ENCODE results near the gene ABI3BP.

Gene ABI3BP

GRCh38 chr3:100871306-100871705 lies 121.9 kb downstream of the ABI3BP start:
- H3K27me3 ChIP-seq (ENCODE audit: insufficient read depth, low read length): no peaks in the 10 kb centered on the region
- H3K4me3 ChIP-seq (ENCODE audit: low read depth, low read length): no peak overlapping the region
- no peak overlapping the region for H3K27ac ChIP-seq (ENCODE audit: low read depth, low read length)
- no peaks in the 10 kb centered on the region for H3K36me3 ChIP-seq (ENCODE audit: insufficient read depth, low read length)
- no peak overlapping the region for H2AFZ ChIP-seq (ENCODE audit: low read length, unreplicated experiment)
- peaks cover 29% of the 10 kb centered on the region for H3K4me1 ChIP-seq (ENCODE audit: control insufficient read depth, insufficient read depth, low read length, unreplicated experiment)
- H3K79me2 ChIP-seq (ENCODE audit: control insufficient read depth, insufficient read depth, low read length, unreplicated experiment): no peaks in the 10 kb centered on the region

- Histone ChIP-seq H2AFZ (ENCODE audit: low read length, unreplicated experiment) (no peak overlapping the region), H3K79me2 (ENCODE audit: control insufficient read depth, insufficient read depth, low read length, unreplicated experiment) (no peaks in the 10 kb centered on the region), H3K27me3 (ENCODE audit: insufficient read depth, low read length) (no peaks in the 10 kb centered on the region)
These were observed 123.4 kb downstream of the ABI3BP start for GRCh38 chr3:100869787-100870186.

GRCh38 chr3:100868894-100869293 lies 124.3 kb downstream of the ABI3BP start:
- Histone ChIP-seq H3K79me2 (ENCODE audit: control insufficient read depth, insufficient read depth, low read length, unreplicated experiment) (no peaks in the 10 kb centered on the region), H3K4me1 (ENCODE audit: control insufficient read depth, insufficient read depth, low read length, unreplicated experiment) (peaks cover 33% of the 10 kb centered on the region), H3K27me3 (ENCODE audit: insufficient read depth, low read length) (no peaks in the 10 kb centered on the region), H3K36me3 (ENCODE audit: insufficient read depth, low read length) (0 out of 2 replicates have a peak, but pooled peaks cover 4% of the 10 kb centered on the region), H3K4me3 (ENCODE audit: low read depth, low read length) (no peak overlapping the region), H3K27ac (ENCODE audit: low read depth, low read length) (no peak overlapping the region), H2AFZ (ENCODE audit: low read length, unreplicated experiment) (no peak overlapping the region)

More at GRCh38 chr3:100869787-100870186, 123.4 kb downstream of the ABI3BP start:
- Histone ChIP-seq H3K4me1 (ENCODE audit: control insufficient read depth, insufficient read depth, low read length, unreplicated experiment) (peaks cover 28% of the 10 kb centered on the region), H3K27ac (ENCODE audit: low read depth, low read length) (0 out of 2 replicates have a peak overlapping the region, but pooled peaks have one; percentile 8), H3K4me3 (ENCODE audit: low read depth, low read length) (no peak overlapping the region), H3K36me3 (ENCODE audit: insufficient read depth, low read length) (no peaks in the 10 kb centered on the region)

GRCh38 chr3:100868096-100868495 lies 125.1 kb downstream of the ABI3BP start:
- Histone ChIP-seq H3K4me1 (ENCODE audit: control insufficient read depth, insufficient read depth, low read length, unreplicated experiment) (peaks cover 33% of the 10 kb centered on the region), H3K27me3 (ENCODE audit: insufficient read depth, low read length) (no peaks in the 10 kb centered on the region), H3K36me3 (ENCODE audit: insufficient read depth, low read length) (0 out of 2 replicates have a peak, but pooled peaks cover 4% of the 10 kb centered on the region), H2AFZ (ENCODE audit: low read length, unreplicated experiment) (no peak overlapping the region), H3K27ac (ENCODE audit: low read depth, low read length) (no peak overlapping the region), H3K4me3 (ENCODE audit: low read depth, low read length) (no peak overlapping the region), H3K79me2 (ENCODE audit: control insufficient read depth, insufficient read depth, low read length, unreplicated experiment) (no peaks in the 10 kb centered on the region)

GRCh38 chr3:100865442-100865841 lies 127.8 kb downstream of the ABI3BP start:
- Histone ChIP-seq H2AFZ (ENCODE audit: low read length, unreplicated experiment) (no peak overlapping the region), H3K27ac (ENCODE audit: low read depth, low read length) (0 out of 2 replicates have a peak overlapping the region, but pooled peaks have one; percentile 6), H3K36me3 (ENCODE audit: insufficient read depth, low read length) (0 out of 2 replicates have a peak, but pooled peaks cover 4% of the 10 kb centered on the region), H3K79me2 (ENCODE audit: control insufficient read depth, insufficient read depth, low read length, unreplicated experiment) (no peaks in the 10 kb centered on the region), H3K4me1 (ENCODE audit: control insufficient read depth, insufficient read depth, low read length, unreplicated experiment) (peaks cover 32% of the 10 kb centered on the region), H3K4me3 (ENCODE audit: low read depth, low read length) (no peak overlapping the region), H3K27me3 (ENCODE audit: insufficient read depth, low read length) (no peaks in the 10 kb centered on the region)

- Histone ChIP-seq H2AFZ (ENCODE audit: low read length, unreplicated experiment) (no peak overlapping the region), H3K27ac (ENCODE audit: low read depth, low read length) (no peak overlapping the region), H3K36me3 (ENCODE audit: insufficient read depth, low read length) (0 out of 2 replicates have a peak, but pooled peaks cover 4% of the 10 kb centered on the region), H3K27me3 (ENCODE audit: insufficient read depth, low read length) (no peaks in the 10 kb centered on the region), H3K4me1 (ENCODE audit: control insufficient read depth, insufficient read depth, low read length, unreplicated experiment) (peaks cover 25% of the 10 kb centered on the region), H3K79me2 (ENCODE audit: control insufficient read depth, insufficient read depth, low read length, unreplicated experiment) (no peaks in the 10 kb centered on the region), H3K4me3 (ENCODE audit: low read depth, low read length) (no peak overlapping the region)
These were observed 128.6 kb downstream of the ABI3BP start for GRCh38 chr3:100864471-100865250.

- Histone ChIP-seq H3K27me3 (ENCODE audit: insufficient read depth, low read length) (no peaks in the 10 kb centered on the region), H3K27ac (ENCODE audit: low read depth, low read length) (no peak overlapping the region), H3K36me3 (ENCODE audit: insufficient read depth, low read length) (no peaks in the 10 kb centered on the region), H3K4me3 (ENCODE audit: low read depth, low read length) (no peak overlapping the region), H3K4me1 (ENCODE audit: control insufficient read depth, insufficient read depth, low read length, unreplicated experiment) (no peaks in the 10 kb centered on the region), H3K79me2 (ENCODE audit: control insufficient read depth, insufficient read depth, low read length, unreplicated experiment) (no peaks in the 10 kb centered on the region), H2AFZ (ENCODE audit: low read length, unreplicated experiment) (no peak overlapping the region)
These were observed 135.4 kb downstream of the ABI3BP start for GRCh38 chr3:100857863-100858262.

GRCh38 chr3:100856821-100857220 lies 136.4 kb downstream of the ABI3BP start:
- H3K4me1 ChIP-seq (ENCODE audit: control insufficient read depth, insufficient read depth, low read length, unreplicated experiment): no peaks in the 10 kb centered on the region
- H3K36me3 ChIP-seq (ENCODE audit: insufficient read depth, low read length): no peaks in the 10 kb centered on the region
- H3K79me2 ChIP-seq (ENCODE audit: control insufficient read depth, insufficient read depth, low read length, unreplicated experiment): no peaks in the 10 kb centered on the region
- no peak overlapping the region for H2AFZ ChIP-seq (ENCODE audit: low read length, unreplicated experiment)
- no peak overlapping the region for H3K4me3 ChIP-seq (ENCODE audit: low read depth, low read length)
- no peaks in the 10 kb centered on the region for H3K27me3 ChIP-seq (ENCODE audit: insufficient read depth, low read length)
- H3K27ac ChIP-seq (ENCODE audit: low read depth, low read length): no peak overlapping the region

- no peak overlapping the region for H2AFZ ChIP-seq (ENCODE audit: low read length, unreplicated experiment)
These were observed 140.4 kb downstream of the ABI3BP start for GRCh38 chr3:100852840-100853239.

GRCh38 chr3:100850701-100851100 lies 142.5 kb downstream of the ABI3BP start:
- no peaks in the 10 kb centered on the region for H3K27me3 ChIP-seq (ENCODE audit: insufficient read depth, low read length)
- no peak overlapping the region for H3K4me3 ChIP-seq (ENCODE audit: low read depth, low read length)
- no peaks in the 10 kb centered on the region for H3K4me1 ChIP-seq (ENCODE audit: control insufficient read depth, insufficient read depth, low read length, unreplicated experiment)
- no peak overlapping the region for H2AFZ ChIP-seq (ENCODE audit: low read length, unreplicated experiment)
- H3K27ac ChIP-seq (ENCODE audit: low read depth, low read length): no peak overlapping the region
- no peaks in the 10 kb centered on the region for H3K79me2 ChIP-seq (ENCODE audit: control insufficient read depth, insufficient read depth, low read length, unreplicated experiment)
- H3K36me3 ChIP-seq (ENCODE audit: insufficient read depth, low read length): 0 out of 2 replicates have a peak, but pooled peaks cover 3% of the 10 kb centered on the region

More at GRCh38 chr3:100852840-100853239, 140.4 kb downstream of the ABI3BP start:
- H3K4me3 ChIP-seq (ENCODE audit: low read depth, low read length): no peak overlapping the region
- H3K36me3 ChIP-seq (ENCODE audit: insufficient read depth, low read length): 0 out of 2 replicates have a peak, but pooled peaks cover 3% of the 10 kb centered on the region
- no peaks in the 10 kb centered on the region for H3K79me2 ChIP-seq (ENCODE audit: control insufficient read depth, insufficient read depth, low read length, unreplicated experiment)
- H3K27ac ChIP-seq (ENCODE audit: low read depth, low read length): no peak overlapping the region
- no peaks in the 10 kb centered on the region for H3K4me1 ChIP-seq (ENCODE audit: control insufficient read depth, insufficient read depth, low read length, unreplicated experiment)
- H3K27me3 ChIP-seq (ENCODE audit: insufficient read depth, low read length): no peaks in the 10 kb centered on the region

- no peak overlapping the region for H2AFZ ChIP-seq (ENCODE audit: low read length, unreplicated experiment)
- H3K27me3 ChIP-seq (ENCODE audit: insufficient read depth, low read length): no peaks in the 10 kb centered on the region
- H3K4me1 ChIP-seq (ENCODE audit: control insufficient read depth, insufficient read depth, low read length, unreplicated experiment): no peaks in the 10 kb centered on the region
- H3K4me3 ChIP-seq (ENCODE audit: low read depth, low read length): no peak overlapping the region
- no peak overlapping the region for H3K27ac ChIP-seq (ENCODE audit: low read depth, low read length)
- H3K36me3 ChIP-seq (ENCODE audit: insufficient read depth, low read length): 0 out of 2 replicates have a peak, but pooled peaks cover 3% of the 10 kb centered on the region
- no peaks in the 10 kb centered on the region for H3K79me2 ChIP-seq (ENCODE audit: control insufficient read depth, insufficient read depth, low read length, unreplicated experiment)
These were observed 143.1 kb downstream of the ABI3BP start for GRCh38 chr3:100850156-100850555.
